ENCODE data around the gene MCTP1. TPM values are rescaled to one million over a fixed set of nuclear protein-coding genes. Genes with fewer than 3 reads are reported as not detected.

Gene MCTP1
- total RNA-seq, 1 experiment from 2014 or later, result 0.44 TPM

DNA sequence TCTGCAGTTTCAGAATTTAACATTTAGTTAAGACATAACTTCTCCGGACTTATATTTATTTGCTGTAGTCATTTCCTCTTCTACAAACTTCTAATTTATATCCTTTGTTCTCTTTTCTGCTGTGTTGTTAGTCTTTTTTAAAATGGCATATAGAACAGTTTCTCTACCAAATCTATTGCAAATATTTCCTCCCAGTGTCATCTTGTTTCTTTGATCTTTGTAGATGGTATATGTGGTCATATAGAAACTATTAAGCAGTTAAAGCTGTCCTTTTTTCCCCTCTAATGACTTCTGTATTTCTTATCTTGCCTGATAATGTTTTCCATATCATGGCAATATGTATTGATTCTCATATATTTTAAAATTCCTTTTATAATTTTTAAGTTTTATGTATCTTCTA, 264.5 kb downstream of the MCTP1 start:
- DNase-seq (ENCODE audit: low read depth, low spot score), result no peak
- Histone ChIP-seq H2AFZ (ENCODE audit: low read depth, low read length, poor library complexity, severe bottlenecking) (no peak overlapping the region), H3K9me3 (ENCODE audit: control insufficient read depth in 1 of 2, insufficient read depth in 1 of 2, low read depth in 1 of 2, low read length in 2 of 2) (no peaks in the 10 kb centered on the region), H3K9me2 (ENCODE audit: insufficient read depth) (no peaks in the 10 kb centered on the region), H3K4me3 (replicated peaks in 1 of 2; ENCODE audit: low read depth in 1 of 2, low read length in 2 of 2) (no peak overlapping the region), H3K27ac (ENCODE audit: low read depth, low read length) (no peak overlapping the region), H3K4me1 (ENCODE audit: control insufficient read depth in 1 of 2, insufficient read depth in 2 of 2, low read length in 2 of 2) (no peaks in the 10 kb centered on the region), H3K9ac (ENCODE audit: low read length) (no peak overlapping the region), H3K36me3 (ENCODE audit: control insufficient read depth in 1 of 2, insufficient read depth in 2 of 2, low read length in 2 of 2) (no peaks in the 10 kb centered on the region), H3K79me2 (ENCODE audit: insufficient read depth, low read length) (no peaks in the 10 kb centered on the region), H3K27me3 (ENCODE audit: insufficient read depth, low read length) (no peaks in the 10 kb centered on the region), H3K4me2 (ENCODE audit: low read length) (no peak overlapping the region), H4K20me1 (ENCODE audit: insufficient read depth) (no peaks in the 10 kb centered on the region)
- no peak for ATAC-seq
- ChIA-PET CTCF (no interaction called here), POLR2A (no interaction called here), RAD21 (ENCODE audit: low non-redundant PET in 1 of 2, low total read pairs in 2 of 2, uncharacterized antibody in 2 of 2, unreplicated experiment in 2 of 2) (no interaction called here)
- intact Hi-C loops (cut with micrococcal nuclease), result no loop called here
- BruUV-seq (replicated peaks), result no TSS peak
- TF ChIP-seq CTCF (IDR thresholded peaks at IDR 0.05 in 2 of 3, conservative IDR thresholded peaks at IDR 0.05 in 1 of 3; ENCODE audit: borderline replicate concordance in 1 of 3, insufficient read depth in 1 of 3, low read depth in 2 of 3, low read length in 2 of 3), result no peak
- no peak for TF ChIP-seq ELF1 (IDR thresholded peaks at IDR 0.05; ENCODE audit: borderline replicate concordance, low read depth)
- no peak for TF ChIP-seq SRF (IDR thresholded peaks at IDR 0.05; ENCODE audit: low read depth)
- TF ChIP-seq JUND (IDR thresholded peaks at IDR 0.05), result no peak
- TF ChIP-seq EZH2phosphoT487 (IDR thresholded peaks at IDR 0.05; ENCODE audit: borderline replicate concordance), result no peak
- TF ChIP-seq CEBPB (IDR thresholded peaks at IDR 0.05; ENCODE audit: low read depth), result no peak
- no peak for TF ChIP-seq YY1 (IDR thresholded peaks at IDR 0.05; ENCODE audit: extremely low read depth, insufficient replicate concordance, low read depth, low read length)
- no peak for TF ChIP-seq ZFX (IDR thresholded peaks at IDR 0.05)
- no peak for TF ChIP-seq POLR2AphosphoS5 (IDR thresholded peaks at IDR 0.05; ENCODE audit: low read depth, low read length)
- no peak for TF ChIP-seq MAX (IDR thresholded peaks at IDR 0.05)

Data from HCT116 (cell line).